Ishikawa (cell line): ENCODE results near the gene SDC4.

Experiments
- CEBPB ChIP-seq: IDR thresholded peaks from 2 replicates; pipeline ENCODE4 v1.6.1; 2012
- CREB1 ChIP-seq: IDR thresholded peaks from 2 replicates; pipeline ENCODE4 v1.6.1; 2012; ENCODE audit warnings: low read depth
- EP300 ChIP-seq: IDR thresholded peaks from 2 replicates; pipeline ENCODE4 v1.6.1; 2012; ENCODE audit warnings: borderline replicate concordance
- FOXM1 ChIP-seq: IDR thresholded peaks from 2 replicates; pipeline ENCODE4 v1.6.1; 2012; ENCODE audit warnings: low read depth, borderline replicate concordance
- NFIC ChIP-seq: IDR thresholded peaks from 2 replicates; pipeline ENCODE4 v1.6.1; 2012
- RAD21 ChIP-seq: IDR thresholded peaks from 2 replicates; pipeline ENCODE4 v1.6.1; 2012; ENCODE audit warnings: low read depth
- REST ChIP-seq: IDR thresholded peaks from 2 replicates; pipeline ENCODE4 v1.6.1; 2012; ENCODE audit warnings: low read depth, mild to moderate bottlenecking
- TAF1 ChIP-seq: IDR thresholded peaks from 2 replicates; pipeline ENCODE4 v1.6.1; 2012; ENCODE audit warnings: low read depth, mild to moderate bottlenecking

DNA sequence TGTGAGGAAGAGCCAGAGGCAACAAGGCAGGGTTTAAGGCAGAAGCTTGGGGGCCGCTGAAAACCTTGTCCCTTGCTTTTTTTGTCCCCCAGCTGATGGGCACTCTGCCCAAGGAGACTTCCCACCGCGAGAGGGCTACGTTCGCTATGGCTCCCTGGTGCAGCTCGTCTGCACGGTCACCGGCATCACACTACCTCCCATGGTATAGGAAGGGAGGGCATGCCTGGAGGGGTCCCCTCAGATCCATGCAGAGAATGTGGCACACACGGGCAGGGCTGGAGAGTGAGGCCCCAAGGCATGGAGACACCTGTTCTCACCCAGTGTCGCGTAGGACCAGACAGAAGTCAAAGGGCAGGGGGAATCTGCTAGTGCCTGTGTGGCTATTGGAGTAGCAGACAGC is 34.3 kb downstream of the SDC4 start:
- TF ChIP-seq CEBPB (no peak), CREB1 (no peak), TAF1 (no peak), EP300 (no peak), REST (no peak), RAD21 (no peak), FOXM1 (no peak), NFIC (no peak)
